ENCODE results near the gene RABGAP1.

Gene RABGAP1

DNA sequence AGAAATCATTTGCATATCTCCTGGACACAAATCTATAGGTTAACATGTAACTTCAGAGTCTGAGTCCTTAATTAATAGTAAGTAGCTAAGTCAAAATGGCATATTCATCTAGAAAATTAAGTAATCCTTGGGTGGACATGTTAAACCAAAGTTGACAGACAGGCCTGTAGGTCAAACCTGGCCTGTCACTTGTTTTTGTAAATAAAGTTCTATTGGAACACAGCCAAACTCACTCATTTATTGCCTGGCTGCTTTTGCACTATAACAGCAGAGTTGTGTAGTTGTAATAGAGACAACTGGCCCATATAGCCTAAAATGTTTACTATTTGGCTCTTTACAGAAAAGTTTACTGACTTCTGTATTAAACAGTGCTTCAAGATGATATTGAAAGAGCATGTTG, 68.1 kb downstream of the RABGAP1 start:
- no peak for DNase-seq (ENCODE audit: low spot score)

DNA sequence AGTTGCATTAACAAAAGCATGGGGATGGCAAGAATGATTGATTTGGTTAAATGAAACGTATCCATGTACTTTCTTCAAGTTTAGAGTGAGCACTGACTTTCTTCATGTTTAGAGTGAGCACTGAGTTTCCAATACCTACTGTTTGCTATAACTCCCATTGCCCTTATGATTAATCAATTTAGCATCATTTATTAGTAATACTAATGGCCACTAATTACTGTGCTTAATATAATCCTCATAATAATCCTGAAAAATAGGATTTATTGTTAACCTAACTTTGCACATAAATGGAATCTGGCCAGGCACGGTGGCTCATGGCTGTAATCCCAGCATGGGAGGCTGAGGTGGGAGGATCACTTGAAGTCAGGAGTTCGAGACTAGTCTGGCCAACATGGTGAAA, 70.6 kb downstream of the RABGAP1 start:
- no peak for DNase-seq (ENCODE audit: low spot score)

DNA sequence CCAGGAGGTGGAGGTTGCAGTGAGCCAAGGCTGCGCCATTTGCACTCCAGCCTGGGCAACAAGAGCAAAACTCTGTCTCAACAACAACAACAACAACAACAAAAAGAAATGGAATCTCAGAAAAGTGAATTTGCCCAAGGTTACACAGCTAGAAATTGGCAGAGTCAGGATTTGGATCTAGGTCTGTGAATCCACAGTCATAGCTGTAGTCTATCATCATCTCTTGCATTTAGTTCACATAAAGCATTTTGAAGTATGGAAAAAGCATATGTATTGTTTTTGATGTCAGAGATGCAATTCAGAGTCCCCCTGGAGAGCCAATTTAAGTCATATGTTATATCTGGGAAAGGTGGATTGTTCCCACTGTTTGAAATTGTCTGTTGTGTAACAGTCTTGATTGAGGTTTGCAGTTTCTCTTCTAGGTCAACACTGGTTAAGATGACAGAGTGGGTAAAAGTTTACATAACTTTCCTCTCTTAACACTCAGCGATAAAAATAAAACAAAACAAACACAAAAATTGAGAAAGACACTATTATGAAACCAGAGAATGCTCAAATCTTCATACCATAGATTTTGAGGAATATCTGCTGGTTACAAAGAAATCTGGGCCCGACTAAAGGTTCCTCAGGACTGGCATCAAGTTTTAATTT, 71.2 kb downstream of the RABGAP1 start:
- DNase-seq (ENCODE audit: low spot score), result no peak

DNA sequence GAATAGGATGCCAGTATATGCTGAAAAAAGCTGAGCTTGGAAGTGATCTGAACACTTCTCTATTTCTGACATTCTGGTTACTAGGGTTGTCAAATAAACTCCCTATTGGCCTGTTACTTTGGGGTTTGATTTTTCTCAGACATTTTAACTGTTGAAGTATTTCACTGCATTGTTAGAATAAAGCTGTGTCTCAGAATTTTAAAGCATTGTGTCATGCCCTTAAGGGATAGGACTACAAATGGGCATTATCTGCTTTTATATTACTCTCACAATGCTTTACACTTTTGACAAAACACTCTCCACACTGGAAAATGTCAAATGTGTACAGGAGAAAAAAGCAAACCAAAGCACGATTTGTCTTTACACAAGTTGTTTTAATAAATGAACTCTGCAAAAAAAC, 75.8 kb downstream of the RABGAP1 start:
- no peak for DNase-seq (ENCODE audit: low spot score)

DNA sequence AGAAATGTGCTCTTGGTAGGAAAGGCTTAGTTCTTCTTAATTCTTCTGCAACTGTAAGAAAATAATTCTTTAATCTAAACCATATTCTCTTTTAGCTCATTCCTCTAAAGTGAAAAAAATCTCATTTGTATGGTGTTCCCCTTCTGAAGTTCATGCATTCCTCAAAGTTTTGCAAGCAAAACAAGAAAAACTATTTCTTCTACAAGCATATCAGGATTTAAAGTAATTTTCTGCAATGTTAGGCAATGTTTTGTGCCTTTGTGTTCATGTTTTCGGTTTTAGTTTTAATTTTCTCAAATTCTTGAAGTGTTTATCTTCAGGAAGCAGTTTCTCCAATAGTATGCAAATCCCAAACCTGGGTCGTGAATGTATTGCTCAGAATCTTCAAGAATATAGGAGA, 80.0 kb downstream of the RABGAP1 start:
- DNase-seq (ENCODE audit: low spot score), result no peak

DNA sequence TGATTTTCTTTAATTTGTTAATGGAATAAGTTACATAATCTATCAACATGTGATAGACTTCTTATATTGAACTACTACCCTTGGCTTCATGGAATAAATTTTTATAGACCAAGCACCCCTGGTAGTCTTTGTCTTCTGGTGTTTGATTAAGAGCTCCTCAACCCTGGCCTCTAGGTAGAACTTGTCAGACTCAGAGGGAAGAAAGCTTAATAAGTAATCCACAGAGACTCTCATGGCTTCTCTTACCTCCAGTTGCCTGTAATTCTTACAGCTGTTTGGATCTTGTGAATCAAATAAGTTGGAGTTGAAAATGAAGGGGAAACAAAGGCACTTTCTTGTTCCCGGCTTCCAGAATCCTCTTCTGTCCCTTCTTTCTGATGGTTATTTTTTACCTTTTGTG, 85.6 kb downstream of the RABGAP1 start:
- no peak for DNase-seq (ENCODE audit: low spot score)

DNA sequence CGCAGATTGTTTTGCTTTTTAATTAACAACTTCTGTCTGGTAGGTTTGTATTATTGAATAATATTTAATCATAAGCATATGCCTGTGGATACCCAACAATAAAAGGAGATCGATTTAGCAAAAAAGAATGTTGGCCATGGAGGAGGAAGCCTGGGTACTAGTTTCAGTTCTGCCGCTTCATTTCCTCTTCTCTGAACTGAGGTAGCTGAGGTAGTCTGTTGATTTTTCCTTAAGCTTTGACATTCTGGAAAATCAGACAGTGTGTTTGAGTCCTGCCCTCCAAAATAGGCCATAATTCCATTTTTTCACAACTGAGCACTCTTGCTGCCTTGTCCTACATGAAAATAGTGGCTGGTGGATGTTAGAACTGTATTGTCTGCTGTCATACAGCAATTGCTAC, 86.7 kb downstream of the RABGAP1 start:
- DNase-seq (ENCODE audit: low spot score), result no peak

DNA sequence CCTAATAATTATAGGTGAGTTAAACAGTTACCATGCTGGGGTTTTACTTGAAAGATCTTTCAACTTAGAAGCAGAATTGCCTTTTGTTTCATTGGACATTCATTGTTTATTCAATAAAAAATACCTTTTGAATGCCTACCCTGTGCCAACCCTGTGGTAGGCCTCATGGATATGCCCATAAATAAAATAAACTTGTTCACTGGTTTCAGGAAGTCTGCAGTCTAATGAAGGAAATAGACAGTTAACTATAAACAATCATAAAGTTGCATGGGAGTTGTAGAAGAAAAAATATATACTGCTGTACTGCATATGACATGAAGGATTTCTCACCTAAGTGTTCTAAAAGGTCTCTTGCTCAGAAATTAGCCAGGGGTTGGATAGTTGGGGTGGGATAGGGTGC, 87.3 kb downstream of the RABGAP1 start:
- DNase-seq (ENCODE audit: low spot score), result no peak

DNA sequence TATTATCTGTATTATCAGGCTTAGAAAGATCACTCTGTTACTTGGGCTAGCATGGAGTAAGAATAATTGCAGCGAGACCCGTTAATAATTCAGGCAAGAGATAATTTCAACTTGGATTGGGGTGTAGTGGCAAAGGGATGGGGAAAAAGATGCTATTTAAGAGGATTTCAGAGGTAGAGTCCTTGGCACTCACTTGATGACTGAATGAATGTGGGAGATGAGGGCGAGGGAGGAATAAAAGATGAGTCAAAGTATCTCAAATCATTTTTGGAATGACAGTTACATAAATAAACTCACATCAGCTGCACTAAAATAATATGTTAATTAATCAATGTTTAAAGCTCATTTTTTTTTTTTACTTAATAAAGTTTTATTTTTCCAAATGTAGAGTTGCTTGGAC, 88.2 kb downstream of the RABGAP1 start:
- no peak for DNase-seq (ENCODE audit: low spot score)

DNA sequence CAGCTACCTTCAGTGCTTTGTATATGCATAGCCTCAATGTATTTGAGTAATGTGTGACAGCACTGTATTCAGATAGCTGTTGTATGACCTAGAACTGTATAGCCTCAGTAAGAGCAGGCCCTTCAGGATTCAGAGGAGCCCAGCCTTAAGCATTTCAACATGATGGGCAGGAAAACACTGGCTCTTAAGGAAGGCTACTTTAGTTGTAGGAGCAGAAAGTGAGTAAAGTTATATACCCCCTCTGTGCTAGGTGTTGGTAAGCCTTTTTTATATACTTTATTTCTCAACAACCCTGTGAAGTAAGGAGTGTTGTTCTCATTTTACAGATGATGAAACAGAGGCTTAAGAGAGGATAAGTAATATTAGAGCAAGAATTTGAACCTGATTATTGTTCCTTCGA, 91.1 kb downstream of the RABGAP1 start:
- no peak for DNase-seq (ENCODE audit: low spot score)

DNA sequence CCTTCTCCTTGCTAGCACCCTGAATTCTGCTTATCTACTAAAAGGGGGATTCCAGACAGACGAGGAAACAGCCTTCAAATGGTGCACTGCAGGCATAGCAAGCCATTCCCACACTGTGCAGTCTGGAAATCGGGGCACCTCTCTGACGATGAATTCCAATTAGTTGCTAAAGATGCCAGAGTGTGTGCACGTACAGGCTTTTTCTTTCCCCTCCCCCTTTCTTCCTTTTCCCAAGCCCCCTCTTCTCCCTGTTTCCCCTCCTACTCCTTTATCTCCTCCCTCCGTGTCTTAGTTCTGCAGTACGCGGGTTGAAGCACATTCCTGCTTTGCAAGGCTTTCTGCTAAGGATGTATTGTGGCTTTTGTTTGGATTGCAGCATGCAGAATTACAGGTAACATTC, 92.5 kb downstream of the RABGAP1 start, which contains the start of gene GPR21:
TSS of gene GPR21 (plus strand) at position 316 of the 400 bp plus-strand sequence. CDS start 900 bp downstream, outside the sequence.
- DNase-seq (ENCODE audit: low spot score), result no peak

DNA sequence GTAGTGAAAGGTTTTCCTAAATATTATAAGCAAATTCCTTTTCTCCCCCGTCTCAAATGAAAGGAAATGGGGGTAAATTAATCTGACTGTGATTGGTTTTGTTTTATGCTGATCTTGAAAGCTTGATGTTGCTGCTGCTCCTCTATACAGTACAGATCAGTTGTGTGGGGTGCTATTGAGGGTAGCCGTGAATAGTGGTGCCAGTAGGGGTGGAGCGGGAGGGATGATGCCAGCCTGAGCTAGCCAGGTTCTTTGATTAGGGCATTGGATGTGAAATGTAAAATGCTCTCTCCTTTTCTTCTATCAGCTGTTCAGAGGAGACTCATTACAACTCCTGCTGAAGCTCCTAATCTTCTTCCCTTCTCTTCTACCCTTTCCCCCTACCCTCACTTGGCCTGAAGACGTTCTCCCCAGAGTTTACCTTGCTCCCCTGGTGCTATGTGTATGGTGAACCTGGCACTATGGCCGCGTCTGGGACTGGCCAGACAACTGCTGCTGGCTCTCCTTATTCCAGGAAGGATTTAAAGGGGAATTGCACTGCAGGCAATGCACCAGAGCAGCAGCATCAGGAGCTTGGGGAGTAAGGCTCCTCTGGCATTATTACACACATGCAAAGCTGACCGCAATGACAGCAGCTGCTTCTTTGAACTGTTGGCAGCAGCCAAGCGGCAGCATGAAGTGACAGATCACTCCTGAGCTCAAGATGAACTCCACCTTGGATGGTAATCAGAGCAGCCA, 93.2 kb downstream of the RABGAP1 start:
- no peak for DNase-seq (ENCODE audit: low spot score)

DNA sequence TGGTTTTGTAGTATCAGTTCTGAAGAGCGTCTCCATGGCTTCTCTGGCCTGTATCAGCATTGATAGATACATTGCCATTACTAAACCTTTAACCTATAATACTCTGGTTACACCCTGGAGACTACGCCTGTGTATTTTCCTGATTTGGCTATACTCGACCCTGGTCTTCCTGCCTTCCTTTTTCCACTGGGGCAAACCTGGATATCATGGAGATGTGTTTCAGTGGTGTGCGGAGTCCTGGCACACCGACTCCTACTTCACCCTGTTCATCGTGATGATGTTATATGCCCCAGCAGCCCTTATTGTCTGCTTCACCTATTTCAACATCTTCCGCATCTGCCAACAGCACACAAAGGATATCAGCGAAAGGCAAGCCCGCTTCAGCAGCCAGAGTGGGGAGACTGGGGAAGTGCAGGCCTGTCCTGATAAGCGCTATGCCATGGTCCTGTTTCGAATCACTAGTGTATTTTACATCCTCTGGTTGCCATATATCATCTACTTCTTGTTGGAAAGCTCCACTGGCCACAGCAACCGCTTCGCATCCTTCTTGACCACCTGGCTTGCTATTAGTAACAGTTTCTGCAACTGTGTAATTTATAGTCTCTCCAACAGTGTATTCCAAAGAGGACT, 94.2 kb downstream of the RABGAP1 start:
- DNase-seq (ENCODE audit: low spot score), result no peak

DNA sequence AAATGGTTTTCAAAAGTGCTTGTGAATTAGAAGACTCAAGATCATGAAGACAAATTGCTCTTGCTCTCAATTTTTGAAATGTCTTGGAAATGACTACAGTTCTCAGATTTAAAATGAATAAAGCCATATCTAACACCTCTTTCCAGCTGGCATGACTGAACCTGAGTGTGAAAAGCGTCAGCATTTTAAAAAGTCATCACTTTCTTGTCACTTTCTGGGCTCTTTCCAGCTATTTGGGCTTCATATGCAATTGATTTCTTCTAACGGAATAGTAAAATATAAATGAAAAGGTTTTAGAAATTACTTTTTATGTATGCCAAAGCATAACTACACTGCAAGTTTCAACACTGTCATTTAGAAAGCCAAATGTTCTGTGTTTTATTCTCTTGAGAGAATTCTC, 95.0 kb downstream of the RABGAP1 start:
- DNase-seq (ENCODE audit: low spot score), result no peak

DNA sequence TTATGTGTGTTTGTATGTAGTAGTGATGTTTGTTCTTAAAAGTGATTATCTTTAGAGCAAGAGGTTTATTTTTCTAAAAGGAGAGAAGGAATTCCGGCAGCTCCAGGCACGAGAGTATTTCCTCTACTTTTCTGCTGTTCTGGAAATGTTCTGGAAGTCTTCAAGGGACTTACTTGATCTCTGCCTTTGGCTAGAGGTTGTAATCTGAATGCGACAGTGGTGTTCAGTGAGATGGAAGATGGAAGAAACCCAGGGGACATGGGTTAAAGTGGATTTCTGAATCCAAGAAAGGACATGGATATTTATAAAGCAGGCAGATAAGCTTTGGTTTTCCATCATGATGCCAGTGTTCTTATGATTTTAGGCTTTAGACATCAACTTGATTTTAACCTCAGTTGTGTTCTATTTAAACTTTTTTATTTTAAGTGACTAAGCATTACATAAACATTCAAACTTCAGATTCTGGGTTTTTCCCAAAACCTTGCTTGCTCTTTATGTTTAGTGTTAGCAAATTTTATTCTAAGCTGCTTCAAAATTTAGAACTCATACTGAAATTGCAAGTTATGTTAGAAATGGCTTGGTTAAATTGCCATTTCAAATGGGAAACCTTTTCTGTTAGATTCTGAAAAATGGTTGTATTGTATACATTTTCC, 96.2 kb downstream of the RABGAP1 start:
- DNase-seq (ENCODE audit: low spot score), result no peak

DNA sequence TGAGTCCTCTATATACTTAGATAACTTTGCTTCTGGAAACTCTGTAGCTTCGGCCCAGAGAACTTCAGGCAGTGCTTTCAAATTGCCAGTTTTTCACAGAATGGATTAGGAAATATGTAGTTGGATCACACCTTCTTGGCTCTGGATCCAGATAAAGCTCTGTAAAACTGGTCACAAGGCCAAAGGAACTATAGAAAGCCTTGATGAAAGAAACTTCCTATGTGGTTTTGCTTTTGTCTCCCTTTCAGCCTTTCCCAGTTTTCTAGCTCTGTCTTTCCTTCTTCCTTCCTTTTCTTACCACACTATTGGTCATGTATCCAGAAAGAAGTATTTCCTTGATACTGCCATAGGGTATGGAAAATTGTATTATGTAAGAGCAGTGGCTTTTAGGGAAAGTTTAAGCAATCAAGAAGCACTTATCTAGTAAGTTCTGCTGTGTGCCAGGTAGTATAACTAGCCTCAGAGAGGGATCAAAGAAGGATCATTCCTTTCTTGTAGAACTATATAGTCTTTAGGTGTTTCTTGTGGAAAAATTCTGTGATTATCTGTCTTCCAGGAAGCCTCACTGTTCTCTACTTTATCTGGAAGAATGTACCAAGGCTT, 98.9 kb downstream of the RABGAP1 start:
- no peak for DNase-seq (ENCODE audit: low spot score)

DNA sequence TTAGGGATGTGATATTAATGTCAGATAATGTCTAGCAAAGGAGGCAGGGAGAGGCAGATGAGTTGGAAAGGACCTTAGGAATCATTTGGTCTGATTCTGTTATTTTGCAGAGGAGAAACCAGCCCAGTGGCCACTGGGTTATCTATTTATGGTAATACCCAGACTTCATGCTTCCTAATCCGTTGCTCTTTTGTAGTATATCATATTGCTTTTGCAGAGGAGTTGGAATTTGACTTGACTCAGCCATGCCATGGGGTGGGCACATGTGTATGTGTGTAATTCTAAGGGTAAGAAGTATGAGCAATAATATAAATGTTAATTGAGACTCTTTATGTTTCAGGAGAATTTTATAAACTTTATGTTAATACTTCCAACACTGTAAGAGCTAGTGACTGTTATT, 100.0 kb downstream of the RABGAP1 start:
- DNase-seq (ENCODE audit: low spot score), result no peak

DNA sequence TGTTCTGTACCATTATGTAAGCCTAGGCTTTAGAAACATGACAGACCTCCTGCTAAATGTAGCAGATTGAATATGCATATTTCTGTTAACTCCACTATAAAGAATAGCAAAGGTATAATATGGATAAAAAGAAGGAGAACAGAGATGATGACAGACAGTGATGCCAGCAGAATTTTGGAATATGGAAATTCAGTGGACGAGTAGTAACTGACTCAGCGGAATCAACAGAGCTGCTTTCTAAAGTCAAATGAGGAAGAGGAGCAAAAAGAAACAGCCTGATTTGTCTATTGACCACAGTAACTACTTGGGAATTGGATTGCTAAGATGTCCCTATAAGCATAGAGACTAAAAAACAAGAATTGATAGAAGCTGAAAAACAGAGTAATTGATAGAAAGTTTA, 100.7 kb downstream of the RABGAP1 start:
- DNase-seq (ENCODE audit: low spot score), result no peak

DNA sequence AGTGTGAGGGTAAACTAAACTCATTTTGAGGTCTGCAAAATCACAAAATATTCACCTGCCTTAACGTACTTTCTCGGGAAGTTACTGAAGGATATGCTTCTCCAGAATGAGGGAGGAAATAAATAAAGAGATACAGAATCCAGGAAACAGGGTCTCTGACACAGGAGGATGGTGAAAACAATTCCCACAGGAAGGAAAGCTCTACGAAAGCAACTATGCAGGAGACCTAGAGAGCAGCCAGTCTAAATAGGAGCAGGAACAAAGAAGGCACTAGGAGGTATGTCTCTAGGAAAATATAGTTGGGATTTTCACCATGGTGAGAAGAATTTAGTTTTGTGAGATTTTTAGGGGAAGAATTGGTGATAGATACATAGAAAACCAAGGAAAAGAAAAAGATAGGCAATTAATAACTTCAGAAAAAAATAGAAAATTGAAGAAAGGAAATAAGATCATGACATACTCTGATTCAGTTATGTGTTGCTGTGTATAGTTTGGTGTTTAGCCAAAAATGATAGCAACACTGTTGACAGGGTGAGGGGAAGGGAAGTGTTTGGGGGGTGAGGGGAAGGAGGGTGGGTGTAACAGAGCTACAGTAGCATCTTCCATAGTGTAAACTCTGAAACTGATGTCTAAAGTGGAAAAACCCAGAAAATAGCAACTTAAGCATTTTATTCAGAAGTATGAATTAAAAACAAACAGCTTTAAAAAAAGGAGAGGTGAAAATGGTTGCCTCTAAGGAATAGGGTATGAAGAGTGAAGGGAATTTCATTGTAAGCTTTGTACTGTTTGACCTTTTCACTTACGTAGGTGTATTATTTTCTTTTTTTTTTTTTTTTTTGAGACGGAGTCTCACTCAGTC, 102.5 kb downstream of the RABGAP1 start:
- no peak for DNase-seq (ENCODE audit: low spot score)

DNA sequence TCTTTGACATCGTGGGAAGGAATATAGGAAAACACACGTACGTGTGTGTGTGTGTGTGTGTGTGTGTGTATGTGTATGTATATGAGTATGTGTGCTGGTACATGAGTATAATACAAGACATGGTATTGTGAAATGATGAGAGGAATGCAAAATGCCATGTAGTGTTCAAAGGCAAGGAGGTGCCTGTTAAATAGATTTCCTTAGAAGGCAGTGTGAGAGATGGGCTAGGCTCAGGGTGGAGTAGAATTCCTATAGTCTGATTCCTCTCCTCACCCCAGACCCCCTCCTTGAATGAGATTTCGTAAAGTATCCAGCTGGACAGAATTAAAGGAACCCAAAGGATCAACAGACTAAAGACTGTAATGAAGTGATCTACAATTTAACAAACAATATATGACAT, 103.8 kb downstream of the RABGAP1 start:
- DNase-seq (ENCODE audit: low spot score), result peak; percentile 29

DNA sequence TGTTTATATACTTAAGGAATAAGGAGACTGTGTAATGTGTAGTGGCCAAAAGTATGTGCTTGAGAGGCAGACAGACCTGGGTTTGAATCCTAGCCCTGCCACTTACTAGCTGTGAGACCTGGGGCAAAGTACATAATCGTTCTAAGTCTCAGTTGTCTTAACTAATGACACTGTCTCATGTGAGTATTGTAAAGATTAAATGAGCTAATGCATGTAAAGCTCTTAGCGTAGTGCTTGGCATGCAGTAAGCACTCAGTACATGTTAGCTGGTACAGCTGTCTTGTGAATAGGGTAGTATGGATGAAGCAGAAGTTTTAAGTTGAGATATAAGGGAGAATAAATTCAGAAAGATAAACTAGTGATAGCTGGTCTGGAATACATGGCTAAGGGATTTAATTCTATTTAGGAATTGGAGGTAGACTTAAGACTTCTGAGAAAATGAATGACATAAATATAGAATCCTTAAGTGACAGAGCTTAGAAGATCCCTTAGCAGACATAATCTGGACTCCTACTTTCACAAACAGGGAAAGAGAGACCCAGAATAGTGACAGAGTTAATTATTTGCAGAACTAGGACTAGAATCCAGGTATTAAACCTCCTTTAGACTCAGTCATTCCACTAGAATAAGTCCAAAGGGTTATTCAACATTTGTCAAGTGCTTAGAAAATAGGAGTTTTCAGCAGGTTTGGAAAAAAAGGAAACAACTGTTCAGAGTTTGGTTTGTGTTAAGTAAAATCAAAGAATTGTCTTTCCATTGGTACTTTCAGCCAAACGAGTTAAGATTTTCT, 105.8 kb downstream of the RABGAP1 start:
- DNase-seq (ENCODE audit: low spot score), result no peak

Measured in AG08396 (cell line).